H1 (cell line): ENCODE data around the gene SCPEP1. TPM values are rescaled to one million over a fixed set of nuclear protein-coding genes. Genes with fewer than 3 reads are reported as not detected.

ENCODE experiments used
- CTCF ChIA-PET: fragments of 300-600 bp; sonication (Branson Sonifier 250); formaldehyde crosslinking; loops from one replicate; lab custom pipeline; 2021; ENCODE audit not compliant: partially characterized antibody; lab: Charles Lee
- POLR2A ChIA-PET: fragments of 300-600 bp; sonication (Branson Sonifier 250); formaldehyde crosslinking; loops from one replicate; lab custom pipeline; 2021; ENCODE audit warnings: inconsistent platforms; ENCODE audit not compliant: partially characterized antibody; lab: Charles Lee
- DNase-seq, 2 experiments: peaks; one replicate each; pipeline versions ENCODE4 v3.0.0 to v3.0.0-alpha.2; 2010 to 2022; ENCODE audit warnings: low spot score in 2 of 2, low read depth in 1 of 2, mixed read lengths in 1 of 2
- FAIRE-seq: peaks from 2 replicates; lab custom pipeline; 2011; peaks lifted over from hg19 to GRCh38; lab: Jason Lieb, UNC
- H2AFZ ChIP-seq: 2 replicates; pipeline ENCODE4 v1.8.1; 2012; ENCODE audit warnings: low read length, inconsistent platforms
- H2AK5ac ChIP-seq: 2 replicates; pipeline ENCODE4 v1.6.1; 2013; ENCODE audit warnings: low read depth, low read length
- H2BK120ac ChIP-seq: replicated peaks from 2 replicates; pipeline ENCODE3; 2013; ENCODE audit warnings: low read depth, low read length, inconsistent platforms
- H2BK12ac ChIP-seq: 2 replicates; pipeline ENCODE4 v1.6.1; 2013; ENCODE audit warnings: low read depth, low read length
- H2BK15ac ChIP-seq: 2 replicates; pipeline ENCODE4 v1.6.1; 2013; ENCODE audit warnings: low read length
- H2BK20ac ChIP-seq: 2 replicates; pipeline ENCODE4 v1.6.1; 2013; ENCODE audit warnings: low read length
- H2BK5ac ChIP-seq: 2 replicates; pipeline ENCODE4 v1.6.1; 2013; ENCODE audit warnings: low read depth, low read length
- H3K14ac ChIP-seq: 2 replicates; pipeline ENCODE4 v1.6.1; 2013; ENCODE audit warnings: inconsistent platforms; ENCODE audit not compliant: insufficient read length
- H3K18ac ChIP-seq: 2 replicates; pipeline ENCODE4 v1.6.1; 2013; ENCODE audit warnings: low read length; ENCODE audit errors: extremely low read depth
- H3K23ac ChIP-seq: 2 replicates; pipeline ENCODE4 v1.6.1; 2013; ENCODE audit warnings: inconsistent platforms; ENCODE audit not compliant: insufficient read length
- H3K23me2 ChIP-seq: 2 replicates; pipeline ENCODE4 v1.6.1; 2013; ENCODE audit warnings: low read depth, low read length
- H3K27ac ChIP-seq: 2 replicates; pipeline ENCODE4 v1.6.1; 2011; ENCODE audit warnings: low read depth, low read length, inconsistent platforms
- H3K27me3 ChIP-seq, 4 experiments: replicated peaks in 1 of 4; 1 replicate in 1 of 4; 2 replicates in 3 of 4; pipeline versions ENCODE4 v1.6.1 to v1.8.1; 2011 to 2013; ENCODE audit warnings: low read length in 3 of 4, mild to moderate bottlenecking in 3 of 4, inconsistent platforms in 2 of 4, mixed read lengths in 2 of 4, moderate library complexity in 1 of 4; ENCODE audit not compliant: control insufficient read depth in 3 of 4, insufficient read depth in 3 of 4; ENCODE audit errors: extremely low read depth in 1 of 4
- H3K36me3 ChIP-seq, 4 experiments: 2 replicates each; pipeline versions ENCODE4 v1.6.1 to v1.8.1; 2011 to 2013; ENCODE audit warnings: mild to moderate bottlenecking in 4 of 4, low read length in 3 of 4, moderate library complexity in 2 of 4, control low read depth in 1 of 4, inconsistent platforms in 1 of 4; ENCODE audit not compliant: insufficient read depth in 4 of 4, control insufficient read depth in 2 of 4
- H3K4ac ChIP-seq: replicated peaks from 2 replicates; pipeline ENCODE3; 2013; ENCODE audit warnings: low read length, low read depth, mixed read lengths, inconsistent platforms; ENCODE audit not compliant: insufficient read length
- H3K4me1 ChIP-seq, 4 experiments: replicated peaks in 1 of 4; 1 replicate in 1 of 4; 2 replicates in 3 of 4; pipeline versions ENCODE4 v1.6.1 to v1.8.1; 2011 to 2013; ENCODE audit warnings: low read length in 3 of 4, inconsistent platforms in 2 of 4, mixed read lengths in 1 of 4; ENCODE audit not compliant: insufficient read depth in 4 of 4, control insufficient read depth in 3 of 4
- H3K4me2 ChIP-seq, 2 experiments: 2 replicates each; pipeline versions ENCODE4 v1.6.1 to v1.8.1; 2011 to 2013; ENCODE audit warnings: low read depth in 2 of 2, low read length in 2 of 2, control low read depth in 1 of 2, inconsistent platforms in 1 of 2, mild to moderate bottlenecking in 1 of 2; ENCODE audit not compliant: insufficient read depth in 1 of 2
- H3K4me3 ChIP-seq, 4 experiments: fragments of 200-600, 300-600 bp in 1 of 4; sonication (generic), shearing (Covaris generic), sonication (Bioruptor Twin) in 1 of 4; 2 replicates each; pipeline versions ENCODE4 v1.5.1 to v1.8.1; 2011 to 2016; ENCODE audit warnings: low read length in 4 of 4, low read depth in 3 of 4, control low read depth in 2 of 4, inconsistent platforms in 2 of 4, mild to moderate bottlenecking in 2 of 4, mixed read lengths in 1 of 4, moderate library complexity in 1 of 4; ENCODE audit not compliant: insufficient read depth in 2 of 4; ENCODE audit errors: extremely low read depth in 1 of 4
- H3K56ac ChIP-seq: replicated peaks from 2 replicates; pipeline ENCODE3; 2013; ENCODE audit warnings: low read depth, mild to moderate bottlenecking, mixed read lengths, low read length, inconsistent platforms; ENCODE audit not compliant: insufficient read length
- H3K79me1 ChIP-seq: 2 replicates; pipeline ENCODE4 v1.6.1; 2013; ENCODE audit warnings: low read depth, low read length, control low read depth
- H3K79me2 ChIP-seq, 2 experiments: 2 replicates each; pipeline versions ENCODE4 v1.6.1 to v1.8.1; 2012 to 2013; ENCODE audit warnings: low read length in 2 of 2, mild to moderate bottlenecking in 2 of 2, inconsistent platforms in 1 of 2; ENCODE audit not compliant: insufficient read depth in 2 of 2, control insufficient read depth in 1 of 2
- H3K9ac ChIP-seq, 4 experiments: replicated peaks in 1 of 4; 1 replicate in 1 of 4; 2 replicates in 3 of 4; pipeline versions ENCODE4 v1.6.1 to v1.8.1; 2011 to 2013; ENCODE audit warnings: low read depth in 3 of 4, low read length in 3 of 4, control low read depth in 2 of 4, mild to moderate bottlenecking in 2 of 4, moderate library complexity in 2 of 4, inconsistent platforms in 1 of 4; ENCODE audit errors: extremely low read depth in 1 of 4
- H3K9me3 ChIP-seq, 2 experiments: 2 replicates each; pipeline versions ENCODE4 v1.6.1 to v1.8.1; 2012 to 2013; ENCODE audit warnings: mild to moderate bottlenecking in 2 of 2, moderate library complexity in 2 of 2, control low read depth in 1 of 2, inconsistent platforms in 1 of 2, low read depth in 1 of 2, low read length in 1 of 2, mixed read lengths in 1 of 2; ENCODE audit not compliant: insufficient read depth in 2 of 2
- H4K20me1 ChIP-seq, 2 experiments: replicated peaks in 1 of 2; 2 replicates each; pipeline versions ENCODE3 to v1.8.1; 2011 to 2013; ENCODE audit warnings: inconsistent platforms in 2 of 2, low read length in 2 of 2, mild to moderate bottlenecking in 1 of 2; ENCODE audit not compliant: insufficient read depth in 2 of 2, control insufficient read depth in 1 of 2
- H4K5ac ChIP-seq: 2 replicates; pipeline ENCODE4 v1.6.1; 2013; ENCODE audit warnings: low read length, low read depth, mixed read lengths, inconsistent platforms; ENCODE audit not compliant: insufficient read length
- H4K8ac ChIP-seq: 2 replicates; pipeline ENCODE4 v1.8.0; 2013; ENCODE audit warnings: mild to moderate bottlenecking, moderate library complexity, low read length, inconsistent platforms; ENCODE audit not compliant: insufficient read depth; ENCODE audit errors: extremely low read depth
- H4K91ac ChIP-seq: replicated peaks from 2 replicates; pipeline ENCODE3; 2013; ENCODE audit warnings: low read length, mixed read lengths, inconsistent platforms; ENCODE audit not compliant: insufficient read length
- EGR1 ChIP-seq: IDR thresholded peaks from 2 replicates; pipeline ENCODE4 v1.6.1; 2011; ENCODE audit warnings: low read depth, low read length, borderline replicate concordance
- GTF2F1 ChIP-seq: IDR thresholded peaks from 2 replicates; pipeline ENCODE4 v1.6.1; 2012; ENCODE audit warnings: low read depth, low read length, improper control_type of control experiment, borderline replicate concordance
- KDM1A ChIP-seq: fragments of 200-600, 300-600 bp; sonication (generic); IDR thresholded peaks from 2 replicates; pipeline ENCODE4 v1.7.1; 2016; ENCODE audit warnings: mild to moderate bottlenecking, low read length, borderline replicate concordance
- KDM5A ChIP-seq: fragments of 200-600 bp; IDR thresholded peaks from 2 replicates; pipeline ENCODE4 v1.7.1; 2012; ENCODE audit warnings: mild to moderate bottlenecking, low read length, inconsistent platforms, mixed read lengths
- NRF1 ChIP-seq: IDR thresholded peaks from 2 replicates; pipeline ENCODE4 v1.6.1; 2011; ENCODE audit warnings: mild to moderate bottlenecking, low read depth, low read length, improper control_type of control experiment
- POLR2A ChIP-seq, 2 experiments: IDR thresholded peaks; 1 replicate in 1 of 2; 2 replicates in 1 of 2; pipeline ENCODE4 v1.6.1; 2011; ENCODE audit warnings: low read depth in 2 of 2, low read length in 2 of 2, mild to moderate bottlenecking in 2 of 2; ENCODE audit errors: control extremely low read depth in 1 of 2
- SAP30 ChIP-seq: fragments of 300-600 bp; sonication (generic); IDR thresholded peaks from 2 replicates; pipeline ENCODE4 v1.7.1; 2012; ENCODE audit warnings: low read length, moderate library complexity, mild to moderate bottlenecking, inconsistent platforms; ENCODE audit not compliant: insufficient read depth, insufficient replicate concordance
- SP4 ChIP-seq: IDR thresholded peaks from 2 replicates; pipeline ENCODE4 v1.6.1; 2012; ENCODE audit warnings: low read length, inconsistent platforms
- TAF1 ChIP-seq: IDR thresholded peaks from 2 replicates; pipeline ENCODE4 v1.6.1; 2011; ENCODE audit warnings: mild to moderate bottlenecking, low read depth, low read length
- YY1 ChIP-seq: IDR thresholded peaks from 2 replicates; pipeline ENCODE4 v1.6.1; 2011; ENCODE audit warnings: low read depth, mild to moderate bottlenecking, low read length
- WGBS, 2 experiments: shearing (Covaris generic) in 1 of 2; methylation state at CpG; one replicate each; pipeline versions ENCODE4 v1.1.6 to v1.1.7; 2013 to 2015; ENCODE audit warnings: low lambda C conversion rate in 2 of 2, mixed read lengths in 2 of 2, inconsistent platforms in 1 of 2, low coverage in 1 of 2, missing lambda C conversion rate in 1 of 2; ENCODE audit not compliant: insufficient replicate concordance in 2 of 2, insufficient coverage in 1 of 2, insufficient read length in 1 of 2; ENCODE audit errors: extremely low coverage in 1 of 2, missing lambda C conversion rate in 1 of 2; 5-methylcytosine and 5-hydroxymethylcytosine counted together
- polyA plus RNA-seq, 7 experiments: library from polyadenylated mRNA; depleted of rRNA in 3 of 7; stranded (reverse) in 5 of 7; unstranded in 2 of 7; fragments of >200 nt in 5 of 7; fragments of 200-250 nt in 2 of 7; gene quantifications; 1 replicate in 5 of 7; 2 replicates in 1 of 7; 4 replicates in 1 of 7; pipeline versions ENCODE4 v1.2.1 to v1.2.3, GENCODE V29; 2011 to 2013; ENCODE audit warnings: missing spikeins in 2 of 7, mixed read lengths in 2 of 7
- total RNA-seq: library from RNA; stranded (reverse); fragmentation: NEBNext Ultra II Directional; extraction: Animal tissue kit (Norgen Biotek cat#: 25700); gene quantifications from 2 replicates; pipeline ENCODE4 v1.2.1, GENCODE V29; 2021
- TF ChIP-seq, protein P1 (sequence below): IDR thresholded peaks from 2 replicates; pipeline ENCODE4 v1.6.1; 2012; ENCODE audit warnings: low read length, inconsistent platforms

SCPEP1 gene
- total and polyA plus RNA-seq, 2 of the 8 experiments (the other 6 are each of a cell fraction or from before 2014, with no cell fraction given) = 30.7 to 52.6 TPM

DNA sequence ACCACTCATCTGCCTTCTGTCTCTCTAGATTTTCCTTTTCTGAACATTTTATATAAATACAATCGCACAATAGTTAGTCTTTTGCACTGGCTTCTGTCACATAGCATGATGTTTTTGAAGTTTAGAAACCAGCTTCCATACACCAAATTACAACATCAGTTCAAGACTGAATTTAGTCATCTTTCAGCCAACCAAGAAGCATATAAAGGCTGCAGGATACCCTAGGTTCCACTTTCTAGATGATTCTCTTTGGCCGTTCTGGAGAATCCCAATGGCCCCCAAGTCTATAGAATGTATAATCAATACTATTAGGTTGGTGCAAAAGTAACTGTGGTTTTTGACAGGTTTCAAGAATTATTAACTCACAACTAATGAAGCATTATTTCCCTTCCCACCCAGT is 19.4 kb downstream of the SCPEP1 start:
- no peaks in the 10 kb centered on the region for H3K23me2 ChIP-seq
- H4K8ac ChIP-seq = no peak overlapping the region
- H2BK15ac ChIP-seq = no peak overlapping the region
- H4K5ac ChIP-seq = no peak overlapping the region
- H3K27me3 ChIP-seq = no peaks in the 10 kb centered on the region
- ChIA-PET POLR2A (no interaction called here), CTCF (interaction anchor here (2.2 to 4.1 kb wide), 3 partner anchors 12 to 113 kb away, joined by 7 to 34 read pairs (median 9); no protein-coding TSS in a partner anchor)
- H3K4ac ChIP-seq = no peak overlapping the region
- no peak overlapping the region for H3K9ac ChIP-seq
- no peak overlapping the region for H2BK5ac ChIP-seq
- no peak overlapping the region for H3K4me2 ChIP-seq
- H3K4me1 ChIP-seq = no peaks in the 10 kb centered on the region
- no peak overlapping the region for H2BK120ac ChIP-seq
- FAIRE-seq = no peak
- H3K79me2 ChIP-seq = no peaks in the 10 kb centered on the region
- H4K20me1 ChIP-seq = no peaks in the 10 kb centered on the region
- peaks cover 2% of the 10 kb centered on the region; the same call in 1 of the 2 replicates for H3K79me1 ChIP-seq
- no peak overlapping the region for H2BK12ac ChIP-seq
- peaks cover 0 to 23% (median 13%) of the 10 kb centered on the region in 4 experiments; a peak in 6 of 8 replicates for H3K36me3 ChIP-seq
- no peak overlapping the region for H2AK5ac ChIP-seq
- no peak overlapping the region for H2AFZ ChIP-seq
- 94% methylated on average over 2 of the region's 2 CpGs; no CpG with 5 or more reads in 1 of the 2 experiments for WGBS, 2 experiments
- no peak for TF ChIP-seq GTF2F1
- TF ChIP-seq KDM5A = no peak
- TF ChIP-seq YY1 = no peak
- TF ChIP-seq TAF1 = no peak
- TF ChIP-seq, protein P1, sequence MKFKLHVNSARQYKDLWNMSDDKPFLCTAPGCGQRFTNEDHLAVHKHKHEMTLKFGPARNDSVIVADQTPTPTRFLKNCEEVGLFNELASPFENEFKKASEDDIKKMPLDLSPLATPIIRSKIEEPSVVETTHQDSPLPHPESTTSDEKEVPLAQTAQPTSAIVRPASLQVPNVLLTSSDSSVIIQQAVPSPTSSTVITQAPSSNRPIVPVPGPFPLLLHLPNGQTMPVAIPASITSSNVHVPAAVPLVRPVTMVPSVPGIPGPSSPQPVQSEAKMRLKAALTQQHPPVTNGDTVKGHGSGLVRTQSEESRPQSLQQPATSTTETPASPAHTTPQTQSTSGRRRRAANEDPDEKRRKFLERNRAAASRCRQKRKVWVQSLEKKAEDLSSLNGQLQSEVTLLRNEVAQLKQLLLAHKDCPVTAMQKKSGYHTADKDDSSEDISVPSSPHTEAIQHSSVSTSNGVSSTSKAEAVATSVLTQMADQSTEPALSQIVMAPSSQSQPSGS = no peak
- TF ChIP-seq POLR2A (IDR thresholded peaks at IDR 0.05; ENCODE audit: control extremely low read depth in 1 of 2, low read depth in 2 of 2, low read length in 2 of 2) = no peak
- no peak for TF ChIP-seq KDM1A
- no peak for TF ChIP-seq SAP30
- no peak for TF ChIP-seq SP4
- no peak for TF ChIP-seq EGR1
- no peak for TF ChIP-seq NRF1
- H4K91ac ChIP-seq = no peak overlapping the region
- H3K27ac ChIP-seq = no peak overlapping the region
- H3K56ac ChIP-seq = no peak overlapping the region
- no peak for DNase-seq
- no peak overlapping the region for H3K18ac ChIP-seq
- H2BK20ac ChIP-seq = no peak overlapping the region
- H3K4me3 ChIP-seq = no peak overlapping the region
- no peaks in the 10 kb centered on the region for H3K9me3 ChIP-seq
- no peak overlapping the region for H3K14ac ChIP-seq
- no peak overlapping the region for H3K23ac ChIP-seq
